Measurements from ENCODE around the gene PEAK3. TPM values are rescaled to one million over a fixed set of nuclear protein-coding genes. Genes with fewer than 3 reads are reported as not detected.
A peak's percentile ranks its signal among the peaks of the same experiment; 100 is the strongest.
"Not testable (repeated sequence)": the region's sequence is repeated elsewhere in the genome, so short reads cannot be mapped to it uniquely, and the experiment has no call there.

PEAK3 gene
- polyA plus RNA-seq, 1 experiment, result not detected

GRCh38 chr19:2287585-2288337 is 5.8 kb upstream of the PEAK3 start:
- Histone ChIP-seq H3K4me3 (ENCODE audit: low read depth, low read length) (no peak overlapping the region), H3K36me3 (ENCODE audit: control insufficient read depth, insufficient read depth, low read length) (no peaks in the 10 kb centered on the region), H3K27me3 (ENCODE audit: control insufficient read depth, insufficient read depth, low read length) (peaks cover 27% of the 10 kb centered on the region)
- no peak for TF ChIP-seq CTCF (IDR thresholded peaks at IDR 0.05; ENCODE audit: insufficient read depth, low read depth, low read length)
- ChIA-PET CTCF (interaction anchor here (5.3 kb wide), 1 partner anchor 13 kb away, joined by 34 read pairs; no protein-coding TSS in a partner anchor), POLR2A (no interaction called here)
- DNase-seq (ENCODE audit: low read depth), result no peak

GRCh38 chr19:2286402-2287140 is 4.6 kb upstream of the PEAK3 start:
- CTCF ChIA-PET, result interaction anchor here (0.6 to 5.3 kb wide), 2 partner anchors 12 to 194 kb away, joined by 7 to 34 read pairs; no protein-coding TSS in a partner anchor

GRCh38 chr19:2283835-2284507 is 2.0 kb upstream of the PEAK3 start:
- ChIA-PET CTCF (interaction anchor here (1.0 kb wide), 1 partner anchor 11 kb away, joined by 3 read pairs; no protein-coding TSS in a partner anchor), POLR2A (no interaction called here)
- Histone ChIP-seq H3K36me3 (ENCODE audit: control insufficient read depth, insufficient read depth, low read length) (no peaks in the 10 kb centered on the region), H3K4me3 (ENCODE audit: low read depth, low read length) (no peak overlapping the region), H3K27me3 (ENCODE audit: control insufficient read depth, insufficient read depth, low read length) (peaks cover 13% of the 10 kb centered on the region)
- TF ChIP-seq CTCF (IDR thresholded peaks at IDR 0.05; ENCODE audit: insufficient read depth, low read depth, low read length), result no peak
- no peak for DNase-seq (ENCODE audit: low read depth)

More at GRCh38 chr19:2286402-2287140, 4.6 kb upstream of the PEAK3 start:
- Histone ChIP-seq H3K36me3 (ENCODE audit: control insufficient read depth, insufficient read depth, low read length) (no peaks in the 10 kb centered on the region), H3K4me3 (ENCODE audit: low read depth, low read length) (no peak overlapping the region), H3K27me3 (ENCODE audit: control insufficient read depth, insufficient read depth, low read length) (peaks cover 27% of the 10 kb centered on the region)
- no peak for TF ChIP-seq CTCF (IDR thresholded peaks at IDR 0.05; ENCODE audit: insufficient read depth, low read depth, low read length)
- POLR2A ChIA-PET, result no interaction called here
- DNase-seq (ENCODE audit: low read depth), result no peak

- no peak for TF ChIP-seq CTCF (IDR thresholded peaks at IDR 0.05; ENCODE audit: insufficient read depth, low read depth, low read length)
- no peak overlapping the region for H3K4me3 ChIP-seq (ENCODE audit: low read depth, low read length)
- H3K36me3 ChIP-seq (ENCODE audit: control insufficient read depth, insufficient read depth, low read length), result no peaks in the 10 kb centered on the region
- ChIA-PET POLR2A (no interaction called here), CTCF (interaction anchor here (1.0 to 1.7 kb wide), 3 partner anchors 9 to 33 kb away, joined by 3 to 4 read pairs (median 4); no protein-coding TSS in a partner anchor)
- no peak for DNase-seq (ENCODE audit: low read depth)
- peaks cover 5% of the 10 kb centered on the region; the same call in 1 of the 2 replicates for H3K27me3 ChIP-seq (ENCODE audit: control insufficient read depth, insufficient read depth, low read length)
These were observed 875 bp upstream of the PEAK3 start for GRCh38 chr19:2282862-2283237.

GRCh38 chr19:2281265-2282061 is 512 bp downstream of the PEAK3 start:
- H3K4me3 ChIP-seq (ENCODE audit: low read depth, low read length), result peak overlapping the region; percentile 28
- H3K36me3 ChIP-seq (ENCODE audit: control insufficient read depth, insufficient read depth, low read length); POLR2A ChIA-PET; H3K27me3 ChIP-seq (ENCODE audit: control insufficient read depth, insufficient read depth, low read length); DNase-seq (ENCODE audit: low read depth): not testable (repeated sequence)
- CTCF ChIA-PET, result interaction anchor here (1.4 to 1.7 kb wide), 2 partner anchors 10 to 34 kb away, joined by 4 read pairs; no protein-coding TSS in a partner anchor

All from BJ (cell line).